HepG2 (cell line): Measurements from ENCODE around the gene CABLES2. TPM values are rescaled to one million over a fixed set of nuclear protein-coding genes. Genes with fewer than 3 reads are reported as not detected.
A peak's percentile ranks its signal among the peaks of the same experiment; 100 is the strongest.

Source experiments
- HHEX ChIP-seq: IDR thresholded peaks from 2 replicates; pipeline ENCODE4 v1.6.1; 2016; ENCODE audit warnings: control low read depth
- HIVEP1 ChIP-seq: sonication (generic); formaldehyde crosslinking; IDR thresholded peaks from 2 replicates; pipeline ENCODE4 v1.4.0; 2020; ENCODE audit warnings: mild to moderate bottlenecking, missing genetic modification reagents
- KDM5B ChIP-seq: sonication (generic); formaldehyde crosslinking; IDR thresholded peaks from 2 replicates; pipeline ENCODE4 v1.4.0; 2020; ENCODE audit warnings: missing genetic modification reagents, mild to moderate bottlenecking, borderline replicate concordance
- KLF12 ChIP-seq: sonication (generic); formaldehyde crosslinking; IDR thresholded peaks from 2 replicates; pipeline ENCODE4 v1.4.0; 2020; ENCODE audit warnings: missing genetic modification reagents, borderline replicate concordance
- NCOA1 ChIP-seq: sonication (generic); formaldehyde crosslinking; IDR thresholded peaks from 2 replicates; pipeline ENCODE4 v1.9.0; 2021; ENCODE audit warnings: missing genetic modification reagents
- PCBP1 ChIP-seq: fragments of 200-400 bp; formaldehyde crosslinking; IDR thresholded peaks from 2 replicates; pipeline ENCODE4 v1.6.1; 2017; ENCODE audit warnings: mild to moderate bottlenecking, low read depth, low read length, borderline replicate concordance
- TBP ChIP-seq: sonication (generic); formaldehyde crosslinking; IDR thresholded peaks from 2 replicates; pipeline ENCODE4 v1.5.0; 2020; ENCODE audit warnings: missing genetic modification reagents
- ZFP1 ChIP-seq: IDR thresholded peaks from 2 replicates; pipeline ENCODE4 v1.6.1; 2016
- ZFP90 ChIP-seq: sonication (generic); formaldehyde crosslinking; IDR thresholded peaks from 2 replicates; pipeline ENCODE4 v1.8.0; 2022; ENCODE audit warnings: missing genetic modification reagents, mild to moderate bottlenecking, inconsistent platforms, borderline replicate concordance
- ZNF563 ChIP-seq: sonication (generic); formaldehyde crosslinking; IDR thresholded peaks from 2 replicates; pipeline ENCODE4 v1.8.0; 2022; ENCODE audit warnings: mild to moderate bottlenecking, moderate library complexity, missing genetic modification reagents
- ZNF567 ChIP-seq: sonication (generic); formaldehyde crosslinking; IDR thresholded peaks from 2 replicates; pipeline ENCODE4 v1.8.1; 2023; ENCODE audit warnings: mild to moderate bottlenecking, missing genetic modification reagents, borderline replicate concordance
- ZNF703 ChIP-seq: sonication (generic); formaldehyde crosslinking; IDR thresholded peaks from 2 replicates; pipeline ENCODE4 v1.5.1; 2020; ENCODE audit warnings: missing genetic modification reagents, mild to moderate bottlenecking, moderate library complexity, borderline replicate concordance
- polyA plus RNA-seq, 8 experiments: library from polyadenylated mRNA; depleted of rRNA in 3 of 8; stranded (reverse) in 7 of 8; unstranded in 1 of 8; fragments of >200 nt; fragmentation: Illumina TruSeq in 4 of 8; extraction: Trizol in 4 of 8; gene quantifications; 2 replicates each; pipeline versions ENCODE4 v1.2.1 to v1.2.3, GENCODE V29; 2011 to 2016; ENCODE audit warnings: low read depth in 4 of 8, missing spikeins in 1 of 8, mixed read lengths in 1 of 8; ENCODE audit not compliant: insufficient read depth in 1 of 8
- total RNA-seq, 5 experiments: library from RNA; depleted of rRNA; stranded (reverse); fragments of >200 nt; fragmentation: Illumina TruSeq; extraction: Trizol; gene quantifications; 2 replicates each; pipeline ENCODE4 v1.2.3, GENCODE V29; 2016; ENCODE audit warnings: low read depth in 1 of 5
- TF ChIP-seq, protein P1 (sequence below), 2 experiments: sonication (generic) in 1 of 2; formaldehyde crosslinking in 1 of 2; IDR thresholded peaks; 2 replicates each; pipeline versions ENCODE4 v1.6.1 to v1.9.0; 2014 to 2022; ENCODE audit warnings: antibody characterized with exemption in 1 of 2, borderline replicate concordance in 1 of 2, inconsistent platforms in 1 of 2, low read depth in 1 of 2, missing genetic modification reagents in 1 of 2
- TF ChIP-seq, protein P2 (sequence below): IDR thresholded peaks from 2 replicates; pipeline ENCODE4 v1.6.1; 2016; ENCODE audit warnings: missing biosample characterization, missing genetic modification reagents, low read depth
- TF ChIP-seq, protein P3 (sequence below): conservative IDR thresholded peaks from 2 replicates; pipeline ENCODE4 v1.6.1; 2018; ENCODE audit warnings: missing genetic modification reagents
- TF ChIP-seq, protein P4 (sequence below), 2 experiments: sonication (generic) in 1 of 2; formaldehyde crosslinking in 1 of 2; IDR thresholded peaks; 2 replicates each; pipeline versions ENCODE4 v1.5.1 to v1.6.1; 2011 to 2020; ENCODE audit warnings: borderline replicate concordance in 1 of 2, low read depth in 1 of 2, low read length in 1 of 2, mild to moderate bottlenecking in 1 of 2, missing genetic modification reagents in 1 of 2, moderate library complexity in 1 of 2

The CABLES2 gene
- total and polyA plus RNA-seq, 2 of the 13 experiments (the other 11 are each of a cell fraction or from before 2014, with no cell fraction given) = 5.2 to 9.7 TPM

DNA sequence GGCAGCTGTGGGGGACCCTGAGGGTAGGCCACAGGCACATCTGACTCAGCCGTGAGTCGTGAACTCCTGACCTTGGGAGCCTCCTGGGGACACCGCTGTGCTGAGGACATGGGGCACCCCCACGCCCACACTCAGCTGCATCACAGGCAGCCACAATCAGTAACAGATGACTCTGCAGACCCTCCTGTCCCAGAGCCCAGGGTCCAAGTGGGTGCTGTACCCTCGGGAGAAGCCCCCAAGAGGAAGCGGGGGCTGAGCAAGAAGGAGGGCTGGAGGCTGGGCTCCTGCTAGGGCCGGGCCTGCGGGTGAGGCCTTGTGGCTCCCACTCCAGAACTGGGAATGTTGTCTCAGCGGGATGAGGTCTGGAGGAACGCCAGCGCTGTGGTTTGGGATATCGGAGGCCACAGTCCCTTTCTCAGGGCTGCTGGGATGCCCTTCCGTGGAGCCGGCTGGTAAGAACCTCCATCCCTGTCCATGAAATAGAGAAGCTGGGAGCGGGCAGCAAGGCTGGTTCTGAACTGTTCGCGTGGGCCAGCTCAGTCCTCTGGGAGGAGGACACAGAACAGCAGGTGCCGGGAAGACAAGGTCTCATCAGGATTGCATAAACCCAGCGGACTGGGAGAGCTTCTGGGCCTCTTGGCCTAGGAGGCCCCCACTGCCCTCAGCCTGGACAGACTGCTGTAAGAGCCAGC is 36.8 kb downstream of the CABLES2 start (continued):
- TF ChIP-seq, protein P1, sequence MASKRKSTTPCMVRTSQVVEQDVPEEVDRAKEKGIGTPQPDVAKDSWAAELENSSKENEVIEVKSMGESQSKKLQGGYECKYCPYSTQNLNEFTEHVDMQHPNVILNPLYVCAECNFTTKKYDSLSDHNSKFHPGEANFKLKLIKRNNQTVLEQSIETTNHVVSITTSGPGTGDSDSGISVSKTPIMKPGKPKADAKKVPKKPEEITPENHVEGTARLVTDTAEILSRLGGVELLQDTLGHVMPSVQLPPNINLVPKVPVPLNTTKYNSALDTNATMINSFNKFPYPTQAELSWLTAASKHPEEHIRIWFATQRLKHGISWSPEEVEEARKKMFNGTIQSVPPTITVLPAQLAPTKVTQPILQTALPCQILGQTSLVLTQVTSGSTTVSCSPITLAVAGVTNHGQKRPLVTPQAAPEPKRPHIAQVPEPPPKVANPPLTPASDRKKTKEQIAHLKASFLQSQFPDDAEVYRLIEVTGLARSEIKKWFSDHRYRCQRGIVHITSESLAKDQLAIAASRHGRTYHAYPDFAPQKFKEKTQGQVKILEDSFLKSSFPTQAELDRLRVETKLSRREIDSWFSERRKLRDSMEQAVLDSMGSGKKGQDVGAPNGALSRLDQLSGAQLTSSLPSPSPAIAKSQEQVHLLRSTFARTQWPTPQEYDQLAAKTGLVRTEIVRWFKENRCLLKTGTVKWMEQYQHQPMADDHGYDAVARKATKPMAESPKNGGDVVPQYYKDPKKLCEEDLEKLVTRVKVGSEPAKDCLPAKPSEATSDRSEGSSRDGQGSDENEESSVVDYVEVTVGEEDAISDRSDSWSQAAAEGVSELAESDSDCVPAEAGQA (IDR thresholded peaks at IDR 0.05; ENCODE audit: low read depth) = peak; percentile 13; the same call in 1 of the 2 replicates
- TF ChIP-seq, protein P1 (CRISPR knock-in tag; IDR thresholded peaks at IDR 0.05; ENCODE audit: borderline replicate concordance) = no peak
- TF ChIP-seq ZNF567 (CRISPR knock-in tag) = no peak; the same call in 1 of the 2 replicates
- TF ChIP-seq, protein P2, sequence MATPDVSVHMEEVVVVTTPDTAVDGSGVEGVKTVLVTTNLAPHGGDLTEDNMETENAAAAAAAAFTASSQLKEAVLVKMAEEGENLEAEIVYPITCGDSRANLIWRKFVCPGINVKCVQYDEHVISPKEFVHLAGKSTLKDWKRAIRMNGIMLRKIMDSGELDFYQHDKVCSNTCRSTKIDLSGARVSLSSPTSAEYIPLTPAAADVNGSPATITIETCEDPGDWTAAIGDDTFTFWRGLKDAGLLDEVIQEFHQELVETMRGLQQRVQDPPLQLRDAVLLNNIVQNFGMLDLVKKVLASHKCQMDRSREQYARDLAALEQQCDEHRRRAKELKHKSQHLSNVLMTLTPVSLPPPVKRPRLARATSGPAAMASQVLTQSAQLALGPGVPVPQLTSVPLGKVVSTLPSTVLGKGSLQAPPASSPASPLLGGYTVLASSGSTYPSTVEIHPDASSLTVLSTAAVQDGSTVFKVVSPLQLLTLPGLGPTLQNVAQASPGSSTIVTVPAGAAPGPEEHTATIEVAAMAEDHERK (CRISPR knock-in tag) = no peak
- no peak for TF ChIP-seq TBP (CRISPR knock-in tag)
- TF ChIP-seq, protein P3, sequence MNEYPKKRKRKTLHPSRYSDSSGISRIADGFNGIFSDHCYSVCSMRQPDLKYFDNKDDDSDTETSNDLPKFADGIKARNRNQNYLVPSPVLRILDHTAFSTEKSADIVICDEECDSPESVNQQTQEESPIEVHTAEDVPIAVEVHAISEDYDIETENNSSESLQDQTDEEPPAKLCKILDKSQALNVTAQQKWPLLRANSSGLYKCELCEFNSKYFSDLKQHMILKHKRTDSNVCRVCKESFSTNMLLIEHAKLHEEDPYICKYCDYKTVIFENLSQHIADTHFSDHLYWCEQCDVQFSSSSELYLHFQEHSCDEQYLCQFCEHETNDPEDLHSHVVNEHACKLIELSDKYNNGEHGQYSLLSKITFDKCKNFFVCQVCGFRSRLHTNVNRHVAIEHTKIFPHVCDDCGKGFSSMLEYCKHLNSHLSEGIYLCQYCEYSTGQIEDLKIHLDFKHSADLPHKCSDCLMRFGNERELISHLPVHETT = no peak
- no peak for TF ChIP-seq PCBP1
- TF ChIP-seq, protein P4, sequence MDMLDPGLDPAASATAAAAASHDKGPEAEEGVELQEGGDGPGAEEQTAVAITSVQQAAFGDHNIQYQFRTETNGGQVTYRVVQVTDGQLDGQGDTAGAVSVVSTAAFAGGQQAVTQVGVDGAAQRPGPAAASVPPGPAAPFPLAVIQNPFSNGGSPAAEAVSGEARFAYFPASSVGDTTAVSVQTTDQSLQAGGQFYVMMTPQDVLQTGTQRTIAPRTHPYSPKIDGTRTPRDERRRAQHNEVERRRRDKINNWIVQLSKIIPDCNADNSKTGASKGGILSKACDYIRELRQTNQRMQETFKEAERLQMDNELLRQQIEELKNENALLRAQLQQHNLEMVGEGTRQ (IDR thresholded peaks at IDR 0.05; ENCODE audit: low read depth, low read length) = no peak
- TF ChIP-seq, protein P4 (CRISPR knock-in tag; IDR thresholded peaks at IDR 0.05; ENCODE audit: borderline replicate concordance) = no peak
- peak; percentile 24; the same call in 1 of the 2 replicates for TF ChIP-seq NCOA1 (CRISPR knock-in tag)
- no peak for TF ChIP-seq ZFP1 (CRISPR knock-in tag)
- TF ChIP-seq ZNF703 (CRISPR knock-in tag) = no peak
- TF ChIP-seq KLF12 = 0 out of 2 replicates have a peak, but pooled peaks have one; percentile 29
- 0 out of 2 replicates have a peak, but pooled peaks have one; percentile 21 for TF ChIP-seq HHEX
- peak; percentile 74; the same call in 1 of the 2 replicates for TF ChIP-seq HIVEP1 (CRISPR knock-in tag)
- TF ChIP-seq ZFP90 = no peak
- no peak; the same call in 1 of the 2 replicates for TF ChIP-seq KDM5B (CRISPR knock-in tag)
- no peak for TF ChIP-seq ZNF563 (CRISPR knock-in tag)
